GM11168 (cell line): ENCODE measurements around the gene DBNDD1.
"Not testable (repeated sequence)": the region's sequence is repeated elsewhere in the genome, so short reads cannot be mapped to it uniquely, and the experiment has no call there.

Experiments
- in situ Hi-C: fragments of 300-500 bp; cut with MboI; formaldehyde crosslinking; loops from one replicate; pipeline ENCODE4 v1.12.0; 2022; ENCODE audit warnings: low sequenced_read_pairs; ENCODE audit not compliant: unreplicated experiment

The DBNDD1 gene

DNA sequence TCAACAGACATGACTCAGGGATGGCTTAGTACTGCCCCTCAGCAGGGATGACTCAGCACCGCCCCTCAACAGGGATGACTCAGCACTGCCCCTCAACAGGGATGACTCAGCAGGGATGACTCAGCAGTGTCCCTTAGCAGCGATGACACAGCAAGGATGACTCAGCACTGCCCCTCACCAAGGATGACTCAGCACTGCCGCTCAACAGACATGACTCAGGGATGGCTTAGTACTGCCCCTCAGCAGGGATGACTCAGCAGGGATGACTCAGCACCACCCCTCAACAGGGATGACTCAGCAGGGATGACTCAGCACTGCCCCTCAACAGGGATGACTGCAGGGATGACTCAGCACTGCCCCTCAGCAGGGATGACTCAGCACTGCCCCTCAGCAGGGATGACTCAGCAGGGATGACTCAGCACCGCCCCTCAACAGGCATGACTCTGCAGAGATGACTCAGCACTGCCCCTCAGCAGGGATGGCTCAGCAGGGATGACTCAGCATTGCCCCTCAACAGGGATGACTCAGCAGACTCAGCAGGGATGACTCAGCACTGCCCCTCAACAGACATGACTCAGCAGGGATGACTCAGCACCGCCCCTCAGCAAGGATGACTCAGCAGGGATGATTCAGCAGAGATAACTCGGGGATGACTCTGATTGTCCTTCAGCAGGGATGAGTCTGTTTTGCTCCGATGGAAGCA, 23.6 kb downstream of the DBNDD1 start:
- in situ Hi-C loops: not testable (repeated sequence)

DNA sequence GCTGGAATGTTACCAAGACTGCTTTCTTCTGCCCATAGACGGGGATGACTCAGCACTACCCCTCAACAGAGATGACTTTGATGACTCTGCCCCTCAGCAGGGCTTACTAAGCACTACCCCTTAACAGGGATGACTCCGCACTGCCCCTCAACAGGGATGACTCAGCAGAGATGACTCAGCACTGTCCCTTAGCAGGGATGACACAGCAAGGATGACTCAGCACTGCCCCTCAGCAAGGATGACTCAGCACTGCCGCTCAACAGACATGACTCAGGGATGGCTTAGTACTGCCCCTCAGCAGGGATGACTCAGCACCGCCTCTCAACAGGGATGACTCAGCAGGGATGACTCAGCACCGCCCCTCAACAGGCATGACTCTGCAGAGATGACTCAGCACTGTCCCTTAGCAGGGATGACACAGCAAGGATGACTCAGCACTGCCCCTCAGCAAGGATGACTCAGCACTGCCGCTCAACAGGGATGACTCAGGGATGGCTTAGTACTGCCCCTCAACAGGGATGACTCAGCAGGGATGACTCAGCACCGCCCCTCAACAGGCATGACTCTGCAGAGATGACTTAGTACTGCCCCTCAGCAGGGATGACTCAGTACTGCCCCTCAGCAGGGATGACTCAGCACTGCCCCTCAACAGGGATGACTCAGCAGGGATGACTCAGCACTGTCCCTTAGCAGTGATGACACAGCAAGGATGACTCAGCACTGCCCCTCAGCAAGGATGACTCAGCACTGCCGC, 24.4 kb downstream of the DBNDD1 start:
- in situ Hi-C loops: not testable (repeated sequence)

GRCh38 chr16:89994389-89994720, 24.9 kb downstream of the DBNDD1 start:
- in situ Hi-C loops: no loop called here

DNA sequence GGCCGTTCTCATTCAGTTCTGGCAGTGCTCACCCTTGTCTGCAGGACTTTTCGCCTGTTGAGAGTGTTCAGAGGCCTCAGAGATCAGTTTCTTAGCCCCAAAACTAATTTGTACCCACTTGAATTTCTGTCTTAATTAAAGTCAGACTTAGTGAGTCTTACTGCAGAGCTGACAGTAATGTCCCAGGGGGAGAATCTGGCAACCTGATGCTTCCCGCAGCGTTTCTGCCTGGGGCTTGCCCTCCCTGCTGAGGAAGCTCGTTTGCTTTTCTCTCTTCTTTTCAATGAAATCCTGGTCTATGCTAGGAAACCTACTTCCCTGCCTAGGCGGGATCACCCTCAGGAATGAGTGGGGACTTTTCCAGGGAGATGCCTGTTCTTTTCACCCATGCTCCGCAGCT, 25.3 kb downstream of the DBNDD1 start:
- in situ Hi-C loops: no loop called here

GRCh38 chr16:89993377-89993776, 25.9 kb downstream of the DBNDD1 start:
- in situ Hi-C loops: no loop called here

DNA sequence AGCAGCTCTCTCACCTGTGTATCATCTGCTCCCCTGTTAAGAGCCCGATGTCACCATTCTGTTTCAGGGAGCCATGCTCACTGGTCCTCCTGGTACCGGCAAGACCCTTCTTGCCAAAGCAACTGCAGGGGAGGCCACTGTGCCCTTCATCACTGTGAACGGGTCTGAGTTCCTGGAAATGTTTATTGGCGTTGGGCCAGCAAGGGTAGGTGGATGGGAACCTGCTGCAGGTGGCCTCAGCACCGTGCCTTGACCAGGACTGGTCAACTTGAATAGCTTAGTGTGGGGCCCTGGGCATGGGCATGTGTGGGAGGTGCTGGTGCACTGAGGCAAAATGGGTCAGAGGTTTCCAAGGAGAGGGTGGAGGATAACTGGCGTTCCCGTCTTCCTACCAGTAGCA, 28.5 kb downstream of the DBNDD1 start:
- in situ Hi-C loops: no loop called here

DNA sequence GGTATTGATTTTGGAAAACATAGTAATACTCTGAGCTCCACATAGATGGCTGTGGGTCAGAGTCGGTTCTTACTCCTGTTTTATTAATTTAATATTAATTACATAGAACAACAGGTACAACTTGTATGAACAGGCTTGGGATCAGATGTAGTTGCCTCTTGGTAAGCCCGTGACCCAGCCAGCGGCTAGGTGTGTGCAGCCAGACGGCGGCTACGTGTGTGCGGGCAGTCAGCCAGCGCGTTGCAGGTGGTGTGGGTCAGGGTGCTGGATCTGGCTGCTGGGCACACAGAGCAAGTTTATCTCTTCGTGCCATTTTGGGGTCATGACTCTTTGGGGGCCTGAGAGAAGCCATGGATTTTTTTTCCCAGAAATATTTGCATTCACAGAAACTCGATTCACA, 30.3 kb downstream of the DBNDD1 start:
- in situ Hi-C loops: no loop called here

GRCh38 chr16:89987169-89987568, 32.1 kb downstream of the DBNDD1 start:
- in situ Hi-C loops: no loop called here

DNA sequence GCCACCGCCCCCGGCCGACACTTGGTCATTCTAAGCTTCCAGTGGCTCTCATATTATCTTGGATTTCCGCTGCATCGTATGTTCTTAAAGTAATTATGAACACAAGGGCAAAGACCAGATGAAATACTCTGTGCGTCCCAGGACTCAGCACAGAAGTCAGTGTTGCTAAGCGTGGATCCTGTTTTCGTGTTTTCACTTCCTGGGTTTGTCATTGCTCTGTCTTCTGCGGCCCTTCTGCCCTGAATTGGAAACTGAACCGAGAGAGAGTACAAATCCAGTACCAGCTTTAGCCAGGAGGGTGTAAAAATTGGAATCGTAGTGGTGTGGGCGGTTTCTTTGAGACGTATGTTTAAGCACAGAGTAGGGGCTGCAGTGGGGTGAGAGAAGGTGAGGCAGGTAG, 32.7 kb downstream of the DBNDD1 start:
- in situ Hi-C loops: no loop called here

- in situ Hi-C loops: no loop called here
These were observed 34.0 kb downstream of the DBNDD1 start for GRCh38 chr16:89985219-89985618.

- in situ Hi-C loops: no loop called here
These were observed 35.0 kb downstream of the DBNDD1 start for GRCh38 chr16:89984216-89984615.

DNA sequence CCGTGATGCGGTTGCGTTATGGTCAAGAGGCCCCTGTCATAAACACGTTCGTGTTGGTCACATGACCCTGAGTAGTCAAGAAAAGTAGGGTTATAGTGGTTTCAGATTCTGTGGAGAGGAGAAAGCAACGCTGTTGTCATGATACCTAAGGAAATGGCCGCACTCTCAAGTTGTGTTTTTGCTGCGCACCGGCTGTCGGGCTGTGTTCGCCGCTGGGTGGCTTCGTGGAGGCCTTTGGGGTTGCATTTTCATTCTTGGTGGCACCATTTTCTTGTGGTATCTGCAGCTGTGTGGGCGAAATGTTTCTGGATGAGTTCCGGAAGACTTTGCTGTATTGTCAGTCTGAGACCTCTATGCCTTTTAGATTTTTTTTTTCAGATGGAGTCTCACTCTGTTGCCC, 35.7 kb downstream of the DBNDD1 start:
- in situ Hi-C loops: no loop called here

GRCh38 chr16:89982318-89982717, 36.9 kb downstream of the DBNDD1 start:
- in situ Hi-C loops: no loop called here

DNA sequence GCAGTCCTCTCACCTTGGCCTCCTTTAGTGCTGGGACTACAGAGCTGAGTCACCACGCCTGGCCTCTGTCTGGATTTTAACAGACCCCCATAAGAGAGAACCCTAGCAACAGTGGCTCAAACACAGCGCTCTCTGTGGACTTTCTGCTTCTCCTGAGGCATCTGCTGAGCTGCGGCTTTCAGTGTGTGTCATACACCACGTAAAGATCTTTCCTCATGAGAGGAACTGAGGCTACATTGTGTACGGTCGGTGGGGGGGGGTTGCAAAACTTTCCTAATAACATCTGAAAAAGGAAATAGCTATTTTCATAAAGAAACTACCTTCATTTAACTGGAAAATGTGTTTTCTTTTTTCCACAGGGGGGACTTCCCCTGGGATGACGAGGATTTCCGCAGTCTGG, 37.8 kb downstream of the DBNDD1 start:
- in situ Hi-C loops: no loop called here

DNA sequence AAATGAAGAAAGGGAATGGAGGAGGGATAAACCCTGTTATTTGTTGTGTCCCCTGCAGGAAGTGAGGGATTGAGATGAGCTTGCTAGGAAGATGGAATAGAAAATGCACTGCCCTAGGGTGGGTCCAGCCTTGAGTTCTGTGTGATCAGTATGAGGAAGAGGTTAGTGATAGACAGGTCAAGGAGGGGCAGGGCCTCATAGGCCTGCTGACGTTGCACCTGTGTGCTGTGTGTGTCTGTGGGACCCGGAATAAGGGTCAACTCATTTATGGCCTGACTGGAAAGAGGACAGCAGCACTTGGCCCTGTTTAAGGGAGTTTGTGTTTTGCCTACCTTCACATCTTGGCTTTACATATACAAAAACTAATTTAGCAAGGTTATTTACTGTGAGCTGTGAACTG, 44.4 kb downstream of the DBNDD1 start:
- in situ Hi-C loops: no loop called here

- in situ Hi-C loops: no loop called here
These were observed 45.5 kb downstream of the DBNDD1 start for GRCh38 chr16:89973654-89974335.

DNA sequence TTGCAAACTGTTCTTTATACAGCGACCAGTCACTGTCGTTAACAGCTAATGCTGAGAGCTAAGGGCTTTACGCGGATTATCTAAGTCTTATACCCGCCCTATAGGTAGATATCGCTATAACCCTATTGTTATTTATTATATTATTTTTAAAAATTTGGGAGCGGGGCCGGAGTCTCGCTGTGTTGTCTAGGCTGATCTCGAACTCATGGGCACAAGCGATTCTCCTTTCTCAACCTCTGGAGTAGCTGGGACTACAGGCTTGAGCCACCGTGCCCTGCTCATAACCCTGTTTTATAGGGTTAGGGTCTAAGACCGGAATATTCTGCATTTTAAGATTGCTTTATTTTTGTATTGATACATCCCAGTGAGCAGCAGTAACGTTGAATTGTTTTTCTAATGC, 46.0 kb downstream of the DBNDD1 start:
- in situ Hi-C loops: no loop called here

GRCh38 chr16:89972244-89973234, 46.7 kb downstream of the DBNDD1 start:
- in situ Hi-C loops: no loop called here

GRCh38 chr16:89971495-89972243, 47.6 kb downstream of the DBNDD1 start:
- in situ Hi-C loops: no loop called here
